Measurements from ENCODE around the gene CRHR1.

CRHR1 gene

DNA sequence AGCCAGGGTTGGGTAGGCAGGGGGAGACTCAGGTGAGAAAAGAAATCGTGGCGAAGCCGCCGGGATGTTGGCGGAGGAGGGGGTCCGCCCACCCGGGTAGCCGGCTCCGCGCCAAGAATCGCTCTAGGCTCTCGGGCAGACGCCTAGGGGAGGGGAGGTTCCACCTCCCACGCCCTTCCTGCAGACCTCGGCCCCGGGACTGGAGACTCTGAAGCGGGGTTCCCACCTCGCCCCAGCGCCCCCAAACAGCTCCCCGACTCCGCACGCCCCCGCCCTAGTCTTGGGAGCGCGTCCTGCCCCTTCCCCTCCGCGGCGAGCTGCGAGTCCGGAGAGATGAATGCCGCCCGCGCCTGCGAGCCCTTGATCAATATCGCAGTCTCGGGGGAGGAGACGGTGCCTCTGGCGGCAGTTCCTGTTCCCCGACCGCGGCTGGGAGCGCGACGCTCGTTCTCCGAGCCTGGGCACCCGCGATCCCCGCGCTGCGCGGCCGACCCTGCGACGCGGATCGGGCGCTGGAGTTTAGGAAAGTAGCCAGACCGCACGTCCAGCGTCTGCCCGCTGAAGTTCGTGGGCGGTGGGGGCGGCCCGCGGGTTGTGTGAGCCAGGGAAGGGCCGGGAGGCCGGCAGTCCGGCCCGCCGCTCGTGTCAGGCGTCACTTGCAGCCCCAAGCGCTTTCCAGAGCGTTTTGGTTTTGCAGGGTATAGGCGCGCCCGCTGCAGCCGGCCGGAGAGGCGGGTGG is 790 bp downstream of the CRHR1 start (continued):
- TF ChIP-seq, protein P1, sequence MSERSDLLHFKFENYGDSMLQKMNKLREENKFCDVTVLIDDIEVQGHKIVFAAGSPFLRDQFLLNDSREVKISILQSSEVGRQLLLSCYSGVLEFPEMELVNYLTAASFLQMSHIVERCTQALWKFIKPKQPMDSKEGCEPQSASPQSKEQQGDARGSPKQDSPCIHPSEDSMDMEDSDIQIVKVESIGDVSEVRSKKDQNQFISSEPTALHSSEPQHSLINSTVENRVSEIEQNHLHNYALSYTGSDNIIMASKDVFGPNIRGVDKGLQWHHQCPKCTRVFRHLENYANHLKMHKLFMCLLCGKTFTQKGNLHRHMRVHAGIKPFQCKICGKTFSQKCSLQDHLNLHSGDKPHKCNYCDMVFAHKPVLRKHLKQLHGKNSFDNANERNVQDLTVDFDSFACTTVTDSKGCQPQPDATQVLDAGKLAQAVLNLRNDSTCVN (tag by site-specific recombination; optimal IDR thresholded peaks at IDR 0.05): peak; percentile 89
- no peak for TF ChIP-seq ZNF140 (tag by site-specific recombination; IDR thresholded peaks at IDR 0.05)
- TF ChIP-seq ZNF843 (tag by site-specific recombination; IDR thresholded peaks at IDR 0.05): no peak
- TF ChIP-seq GLIS1 (tag by site-specific recombination; IDR thresholded peaks at IDR 0.05): peak; percentile 81
- no peak for TF ChIP-seq REST (tag by site-specific recombination; IDR thresholded peaks at IDR 0.05)
- no peak for TF ChIP-seq ZNF792 (tag by site-specific recombination; IDR thresholded peaks at IDR 0.05)
- peak; percentile 50 for TF ChIP-seq KLF16 (tag by site-specific recombination; IDR thresholded peaks at IDR 0.05)
- TF ChIP-seq ZNF174 (tag by site-specific recombination; IDR thresholded peaks at IDR 0.05): no peak
- TF ChIP-seq ZNF704 (tag by site-specific recombination; IDR thresholded peaks at IDR 0.05): no peak
- TF ChIP-seq ZNF660 (tag by site-specific recombination; IDR thresholded peaks at IDR 0.05): no peak
- TF ChIP-seq ZNF274 (IDR thresholded peaks at IDR 0.05; ENCODE audit: low read length): no peak
- TF ChIP-seq ZNF274 (tag by site-specific recombination; IDR thresholded peaks at IDR 0.05; ENCODE audit: borderline replicate concordance): no peak
- peak; percentile 81 for TF ChIP-seq ZNF398 (tag by site-specific recombination; IDR thresholded peaks at IDR 0.05)
- peak; percentile 89; the same call in 1 of the 2 replicates for TF ChIP-seq GLIS2 (tag by site-specific recombination; IDR thresholded peaks at IDR 0.05)
- TF ChIP-seq ZNF10 (tag by site-specific recombination; IDR thresholded peaks at IDR 0.05): no peak
- no peak for TF ChIP-seq ZNF394 (tag by site-specific recombination; IDR thresholded peaks at IDR 0.05; ENCODE audit: borderline replicate concordance)
- no peak for TF ChIP-seq ZNF112 (tag by site-specific recombination; IDR thresholded peaks at IDR 0.05)
- no peak for TF ChIP-seq YY2 (tag by site-specific recombination; IDR thresholded peaks at IDR 0.05)
- TF ChIP-seq, protein P2, sequence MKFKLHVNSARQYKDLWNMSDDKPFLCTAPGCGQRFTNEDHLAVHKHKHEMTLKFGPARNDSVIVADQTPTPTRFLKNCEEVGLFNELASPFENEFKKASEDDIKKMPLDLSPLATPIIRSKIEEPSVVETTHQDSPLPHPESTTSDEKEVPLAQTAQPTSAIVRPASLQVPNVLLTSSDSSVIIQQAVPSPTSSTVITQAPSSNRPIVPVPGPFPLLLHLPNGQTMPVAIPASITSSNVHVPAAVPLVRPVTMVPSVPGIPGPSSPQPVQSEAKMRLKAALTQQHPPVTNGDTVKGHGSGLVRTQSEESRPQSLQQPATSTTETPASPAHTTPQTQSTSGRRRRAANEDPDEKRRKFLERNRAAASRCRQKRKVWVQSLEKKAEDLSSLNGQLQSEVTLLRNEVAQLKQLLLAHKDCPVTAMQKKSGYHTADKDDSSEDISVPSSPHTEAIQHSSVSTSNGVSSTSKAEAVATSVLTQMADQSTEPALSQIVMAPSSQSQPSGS (tag by site-specific recombination; IDR thresholded peaks at IDR 0.05; ENCODE audit: low read depth): no peak
- peak; percentile 41; the same call in 1 of the 2 replicates for TF ChIP-seq ZNF600 (tag by site-specific recombination; IDR thresholded peaks at IDR 0.05)
- TF ChIP-seq ZNF211 (tag by site-specific recombination; IDR thresholded peaks at IDR 0.05; ENCODE audit: low read depth): no peak
- TF ChIP-seq, protein P3, sequence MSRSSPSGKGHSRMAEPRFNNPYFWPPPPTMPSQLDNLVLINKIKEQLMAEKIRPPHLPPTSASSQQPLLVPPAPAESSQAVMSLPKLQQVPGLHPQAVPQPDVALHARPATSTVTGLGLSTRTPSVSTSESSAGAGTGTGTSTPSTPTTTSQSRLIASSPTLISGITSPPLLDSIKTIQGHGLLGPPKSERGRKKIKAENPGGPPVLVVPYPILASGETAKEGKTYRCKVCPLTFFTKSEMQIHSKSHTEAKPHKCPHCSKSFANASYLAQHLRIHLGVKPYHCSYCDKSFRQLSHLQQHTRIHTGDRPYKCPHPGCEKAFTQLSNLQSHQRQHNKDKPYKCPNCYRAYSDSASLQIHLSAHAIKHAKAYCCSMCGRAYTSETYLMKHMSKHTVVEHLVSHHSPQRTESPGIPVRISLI (tag by site-specific recombination; IDR thresholded peaks at IDR 0.05): no peak
- TF ChIP-seq ZNF423 (tag by site-specific recombination; IDR thresholded peaks at IDR 0.05): 0 out of 2 replicates have a peak, but pooled peaks have one; percentile 16
- no peak for TF ChIP-seq OSR2 (tag by site-specific recombination; IDR thresholded peaks at IDR 0.05)
- no peak for TF ChIP-seq ZNF629 (tag by site-specific recombination; IDR thresholded peaks at IDR 0.05)
- no peak for TF ChIP-seq GLI4 (tag by site-specific recombination; IDR thresholded peaks at IDR 0.05)
- TF ChIP-seq, protein P4, sequence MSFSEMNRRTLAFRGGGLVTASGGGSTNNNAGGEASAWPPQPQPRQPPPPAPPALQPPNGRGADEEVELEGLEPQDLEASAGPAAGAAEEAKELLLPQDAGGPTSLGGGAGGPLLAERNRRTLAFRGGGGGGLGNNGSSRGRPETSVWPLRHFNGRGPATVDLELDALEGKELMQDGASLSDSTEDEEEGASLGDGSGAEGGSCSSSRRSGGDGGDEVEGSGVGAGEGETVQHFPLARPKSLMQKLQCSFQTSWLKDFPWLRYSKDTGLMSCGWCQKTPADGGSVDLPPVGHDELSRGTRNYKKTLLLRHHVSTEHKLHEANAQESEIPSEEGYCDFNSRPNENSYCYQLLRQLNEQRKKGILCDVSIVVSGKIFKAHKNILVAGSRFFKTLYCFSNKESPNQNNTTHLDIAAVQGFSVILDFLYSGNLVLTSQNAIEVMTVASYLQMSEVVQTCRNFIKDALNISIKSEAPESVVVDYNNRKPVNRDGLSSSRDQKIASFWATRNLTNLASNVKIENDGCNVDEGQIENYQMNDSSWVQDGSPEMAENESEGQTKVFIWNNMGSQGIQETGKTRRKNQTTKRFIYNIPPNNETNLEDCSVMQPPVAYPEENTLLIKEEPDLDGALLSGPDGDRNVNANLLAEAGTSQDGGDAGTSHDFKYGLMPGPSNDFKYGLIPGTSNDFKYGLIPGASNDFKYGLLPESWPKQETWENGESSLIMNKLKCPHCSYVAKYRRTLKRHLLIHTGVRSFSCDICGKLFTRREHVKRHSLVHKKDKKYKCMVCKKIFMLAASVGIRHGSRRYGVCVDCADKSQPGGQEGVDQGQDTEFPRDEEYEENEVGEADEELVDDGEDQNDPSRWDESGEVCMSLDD (tag by site-specific recombination; IDR thresholded peaks at IDR 0.05): peak; percentile 54; the same call in 1 of the 2 replicates
